Sciatic nerve (tissue), 2 donors: ENCODE data around the gene WARS2. TPM values are rescaled to one million over a fixed set of nuclear protein-coding genes. Genes with fewer than 3 reads are reported as not detected.
A peak's percentile ranks its signal among the peaks of the same experiment; 100 is the strongest.

Experiments used
- ATAC-seq: fragments of 200-7000 bp; cut with Tn5 transposase; one replicate; pipeline ENCODE4 v1.9.1; 2020; ENCODE audit warnings: mild to moderate bottlenecking, moderate library complexity
- DNase-seq: peaks from one replicate; pipeline ENCODE4 v3.0.0-alpha.2; 2020; ENCODE audit warnings: low spot score
- intact Hi-C: fragments of 100-400 bp; cut with DNase I; formaldehyde crosslinking; loops from one replicate; pipeline ENCODE4 v1.14.2; 2022
- total RNA-seq: library from RNA; stranded (reverse); fragmentation: NEBNext Ultra II Directional; extraction: Animal tissue kit (Norgen Biotek cat#: 25700); gene quantifications from one replicate; pipeline ENCODE4 v1.2.1, GENCODE V29; 2021
- donor health status: DM: no; HTN: no; CAD: no.
- donor health status: DM: no; HTN: no; CAD: no.

The WARS2 gene
- total RNA-seq, 1 donor from 2014 or later = 14.4 TPM

- DNase-seq (no peak), ATAC-seq (peak; percentile 48)
- intact Hi-C loops = no loop called here
Observed at GRCh38 chr1:119046785-119047438, 93.5 kb downstream of the WARS2 start.

GRCh38 chr1:119046429-119046784 is 94.0 kb downstream of the WARS2 start:
- no peak for ATAC-seq
- intact Hi-C loops = no loop called here
- DNase-seq = no peak

GRCh38 chr1:119045096-119045746 is 95.2 kb downstream of the WARS2 start:
- DNase-seq = no peak
- no peak for ATAC-seq
- intact Hi-C loops = no loop called here

- intact Hi-C loops = no loop called here
- no peak for DNase-seq
- ATAC-seq = peak; percentile 86
Observed at GRCh38 chr1:119040906-119041305, 99.5 kb downstream of the WARS2 start.

- no peak for DNase-seq
- no peak for ATAC-seq
- intact Hi-C loops = no loop called here
Observed at GRCh38 chr1:119040489-119040888, 100.0 kb downstream of the WARS2 start.

GRCh38 chr1:119038363-119038762 is 102.1 kb downstream of the WARS2 start:
- DNase-seq (no peak), ATAC-seq (no peak)
- intact Hi-C loops = no loop called here

- no peak for ATAC-seq
- no peak for DNase-seq
- intact Hi-C loops = no loop called here
Observed at GRCh38 chr1:119034359-119034758, 106.1 kb downstream of the WARS2 start.

- DNase-seq = no peak
- ATAC-seq = no peak
- intact Hi-C loops = no loop called here
Observed at GRCh38 chr1:119032986-119033385, 107.5 kb downstream of the WARS2 start.

GRCh38 chr1:119027759-119028158 is 112.7 kb downstream of the WARS2 start:
- intact Hi-C loops = no loop called here
- DNase-seq (no peak), ATAC-seq (no peak)

GRCh38 chr1:119026956-119027355 is 113.5 kb downstream of the WARS2 start:
- DNase-seq = no peak
- ATAC-seq = no peak
- intact Hi-C loops = no loop called here

GRCh38 chr1:119015547-119015946 is 124.9 kb downstream of the WARS2 start:
- intact Hi-C loops = no loop called here
- ATAC-seq (no peak), DNase-seq (no peak)

- ATAC-seq = no peak
- no peak for DNase-seq
- intact Hi-C loops = no loop called here
Observed at GRCh38 chr1:119012383-119012782, 128.1 kb downstream of the WARS2 start.

- DNase-seq (no peak), ATAC-seq (no peak)
- intact Hi-C loops = no loop called here
Observed at GRCh38 chr1:119011706-119012105, 128.7 kb downstream of the WARS2 start.

GRCh38 chr1:119011116-119011515 is 129.3 kb downstream of the WARS2 start:
- intact Hi-C loops = no loop called here
- no peak for ATAC-seq
- DNase-seq = no peak

GRCh38 chr1:119010201-119010600 is 130.3 kb downstream of the WARS2 start:
- ATAC-seq (no peak), DNase-seq (no peak)
- intact Hi-C loops = no loop called here

- DNase-seq (no peak), ATAC-seq (peak; percentile 8)
- intact Hi-C loops = no loop called here
Observed at GRCh38 chr1:119009312-119009655, 131.2 kb downstream of the WARS2 start.

- intact Hi-C loops = no loop called here
- ATAC-seq = peak; percentile 90
- no peak for DNase-seq
Observed at GRCh38 chr1:119008483-119009311, 131.8 kb downstream of the WARS2 start.

- ATAC-seq (peak; percentile 35), DNase-seq (no peak)
- intact Hi-C loops = no loop called here
Observed at GRCh38 chr1:119007670-119008482, 132.6 kb downstream of the WARS2 start.

GRCh38 chr1:119007339-119007669 is 133.1 kb downstream of the WARS2 start:
- ATAC-seq = no peak
- no peak for DNase-seq
- intact Hi-C loops = no loop called here
